Fibroblast of skin of abdomen (primary cell): ENCODE results near the gene C18orf63.
"Not testable (repeated sequence)": the region's sequence is repeated elsewhere in the genome, so short reads cannot be mapped to it uniquely, and the experiment has no call there.

Experiments used
- DNase-seq: peaks from one replicate; pipeline ENCODE4 v3.0.0-alpha.2; 2013

C18orf63 gene

DNA sequence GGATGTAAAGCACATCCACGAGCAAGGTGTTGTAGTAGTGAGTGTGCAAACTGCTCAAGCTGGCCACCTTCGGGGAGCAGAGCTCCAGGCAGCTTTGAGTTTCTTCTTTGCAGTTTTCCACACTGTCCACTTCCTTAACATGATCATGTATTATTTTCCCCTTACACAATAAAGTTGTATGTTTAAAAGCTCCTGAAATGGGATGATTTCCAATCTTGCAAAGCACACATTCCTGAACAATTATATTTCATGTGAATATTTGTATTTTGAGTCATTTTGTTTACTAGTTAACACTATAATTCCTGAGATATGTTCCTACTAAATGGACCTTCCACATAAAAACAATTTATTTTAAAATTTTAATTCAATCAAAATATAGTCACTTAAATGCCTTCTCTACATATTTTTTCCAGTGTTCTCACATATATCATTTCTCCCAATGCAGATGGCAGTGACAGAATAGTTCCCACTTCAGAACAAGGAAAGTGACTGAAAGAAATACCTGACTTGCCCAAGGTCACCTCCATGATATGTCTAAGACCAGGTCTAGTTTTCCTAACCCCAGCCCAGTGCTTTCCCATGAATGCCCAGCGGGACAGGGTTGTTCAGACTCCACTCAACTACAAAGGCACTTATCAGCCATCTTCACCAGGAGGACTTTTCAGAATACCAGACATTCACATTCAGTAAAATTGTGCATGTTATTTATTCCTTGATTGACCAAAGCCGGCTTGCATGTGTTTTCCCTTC is 29.4 kb upstream of the C18orf63 start:
- DNase-seq, result no peak

DNA sequence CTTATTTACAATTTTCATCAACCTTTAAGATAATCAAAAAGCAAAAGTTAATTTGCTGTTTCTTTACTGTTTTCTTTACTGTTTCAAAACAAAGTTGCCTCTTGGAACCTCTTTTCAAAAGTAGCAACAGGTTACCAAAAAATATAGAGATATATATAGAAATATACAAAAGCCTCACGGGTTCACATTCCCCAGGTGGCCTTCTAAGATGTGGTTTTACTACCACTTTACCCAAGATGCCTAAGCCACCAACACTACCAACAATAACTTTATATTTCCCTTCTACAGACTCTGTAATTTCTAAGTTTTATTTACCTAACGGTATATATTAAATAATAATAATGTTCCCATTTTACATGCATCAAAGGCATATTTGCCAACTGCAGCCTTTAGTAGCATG is 28.8 kb upstream of the C18orf63 start:
- no peak for DNase-seq

DNA sequence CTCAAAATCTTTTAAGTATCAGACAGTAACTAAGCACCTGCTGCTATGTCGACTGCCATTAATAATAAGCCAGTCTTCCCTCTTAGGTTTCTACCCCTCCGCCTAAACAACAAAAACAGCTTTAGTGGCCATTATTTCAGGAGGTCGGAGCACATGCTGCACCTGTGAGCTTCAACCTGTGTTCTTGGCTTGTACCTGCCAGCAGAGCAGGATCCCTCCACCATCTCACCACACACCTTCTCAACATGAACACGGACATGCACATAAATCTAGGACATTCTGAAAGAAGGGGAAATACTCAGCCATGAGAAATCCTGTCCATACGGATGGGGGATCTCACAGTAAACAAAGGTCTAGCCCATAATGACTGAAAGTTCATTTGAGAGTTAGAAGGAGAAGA is 27.6 kb upstream of the C18orf63 start:
- DNase-seq, result no peak

DNA sequence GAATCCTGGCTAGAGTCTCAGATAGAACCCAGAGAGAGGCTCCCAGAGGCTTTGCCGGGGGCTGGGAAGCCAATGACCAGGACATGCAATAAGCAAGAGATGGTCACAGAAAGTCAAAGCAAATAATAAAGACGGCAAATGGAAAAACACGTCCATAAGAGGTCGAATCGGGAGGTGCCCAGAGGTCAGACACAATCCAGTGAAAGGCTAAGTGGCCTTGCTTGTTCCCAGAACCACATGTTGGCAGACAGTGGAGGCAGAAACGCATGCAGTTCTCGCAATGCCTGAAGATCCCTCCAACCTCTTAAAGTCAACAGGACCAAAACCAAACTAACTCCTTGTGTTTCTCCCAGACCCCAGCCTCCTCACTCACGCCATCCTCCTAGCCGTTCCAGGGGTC is 26.9 kb upstream of the C18orf63 start:
- no peak for DNase-seq

GRCh38 chr18:74289137-74289536 is 26.5 kb upstream of the C18orf63 start:
- DNase-seq, result no peak

DNA sequence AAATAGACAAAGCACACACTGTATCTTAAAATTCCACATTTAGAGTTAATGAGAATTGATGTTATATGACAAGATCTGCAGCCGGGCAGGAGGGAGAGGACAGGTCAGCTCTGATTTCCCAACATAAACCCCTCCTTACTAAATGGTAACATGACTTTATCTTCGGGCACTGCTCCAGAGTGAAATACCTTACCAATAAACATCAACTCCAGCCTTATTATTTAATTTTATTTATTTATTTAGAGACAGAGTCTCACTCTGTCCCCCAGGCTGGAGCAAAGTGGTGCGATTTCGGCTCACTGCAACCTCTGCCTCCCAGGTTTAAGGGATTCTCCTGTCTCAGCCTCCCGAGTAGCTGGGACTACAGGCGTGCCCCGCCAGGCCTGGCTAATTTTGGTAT is 25.6 kb upstream of the C18orf63 start:
- no peak for DNase-seq

- DNase-seq, result no peak
These were observed 24.7 kb upstream of the C18orf63 start for GRCh38 chr18:74290794-74291471.

- DNase-seq, result no peak
These were observed 24.2 kb upstream of the C18orf63 start for GRCh38 chr18:74291472-74291770.

DNA sequence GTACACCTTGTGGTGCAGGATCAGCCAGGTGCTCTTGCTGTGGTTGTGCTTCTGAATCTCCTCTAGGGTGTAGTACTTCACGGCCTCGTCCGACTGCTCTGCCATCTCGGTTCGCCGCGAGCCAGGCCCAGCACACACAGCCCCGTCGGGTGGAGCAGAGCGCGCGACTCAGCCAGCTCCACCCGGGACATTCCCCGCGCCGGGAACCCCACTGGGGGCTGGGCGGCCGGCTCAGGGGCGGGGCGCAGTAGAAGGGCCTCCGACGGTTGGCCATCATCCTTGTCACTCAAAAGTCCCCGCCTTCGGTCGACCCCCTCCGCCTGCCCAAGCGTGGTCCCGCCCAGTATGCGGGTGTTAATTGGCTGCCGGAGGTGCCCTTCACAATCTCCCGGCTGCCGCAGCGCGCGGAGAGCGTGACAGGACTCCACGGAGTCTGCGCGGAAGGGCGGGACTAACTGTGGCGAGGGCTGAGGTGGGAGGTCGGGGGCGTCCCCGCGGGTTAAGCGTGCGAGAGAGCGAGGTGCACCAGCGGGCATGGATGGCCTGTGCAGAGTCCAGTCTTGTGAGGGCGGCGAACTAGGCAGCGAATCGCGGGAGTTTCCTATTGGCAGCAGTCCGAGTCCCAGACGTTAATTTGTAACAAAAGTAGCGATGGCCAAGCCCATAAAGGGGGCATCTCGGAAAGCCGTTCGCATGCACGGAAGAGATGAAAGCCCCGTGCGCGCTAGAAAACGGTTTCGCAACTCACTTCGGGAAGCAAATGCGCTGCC is 23.7 kb upstream of the C18orf63 start, which contains the start of gene CYB5A:
Gene CYB5A (minus strand): TSS at position 193 of the 770 bp plus-strand sequence. CDS start 88 bp downstream, at position 105.
- DNase-seq, result peak; percentile 96

DNA sequence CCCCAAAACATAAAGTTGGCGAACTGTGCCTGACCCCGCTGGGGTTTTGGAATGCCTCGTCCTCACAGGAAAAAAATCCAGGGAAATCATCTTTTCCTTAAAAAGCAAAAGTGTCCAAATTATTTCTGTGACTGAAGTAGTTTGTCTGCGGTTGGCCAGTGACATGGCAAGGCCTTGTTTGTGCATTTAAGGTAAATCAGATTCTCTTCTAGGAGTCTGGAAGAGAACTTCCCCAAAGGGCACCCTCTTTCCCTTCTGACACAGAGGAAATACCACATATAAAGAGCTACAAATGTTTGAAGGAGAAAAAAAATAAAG is 23.1 kb upstream of the C18orf63 start:
- DNase-seq, result no peak

DNA sequence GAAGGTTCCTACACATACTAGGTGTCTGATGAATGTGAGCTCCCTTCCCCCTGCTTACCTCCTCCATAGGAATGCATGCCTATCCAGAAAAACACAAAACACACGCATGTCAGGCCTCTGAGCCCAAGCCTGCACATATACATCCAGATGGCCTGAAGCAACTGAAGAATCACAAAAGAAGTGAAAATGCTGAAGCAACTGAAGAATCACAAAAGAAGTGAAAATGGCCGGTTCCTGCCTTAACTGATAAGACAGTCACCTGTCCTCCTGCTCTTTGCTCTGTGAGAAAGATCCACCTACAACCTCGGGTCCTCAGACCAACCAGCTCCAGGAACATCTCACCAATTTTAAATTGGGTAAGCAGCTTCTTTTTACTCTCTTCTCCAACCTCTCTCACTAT is 22.7 kb upstream of the C18orf63 start:
- not testable (repeated sequence) for DNase-seq

- no peak for DNase-seq
These were observed 21.1 kb upstream of the C18orf63 start for GRCh38 chr18:74294526-74294925.

DNA sequence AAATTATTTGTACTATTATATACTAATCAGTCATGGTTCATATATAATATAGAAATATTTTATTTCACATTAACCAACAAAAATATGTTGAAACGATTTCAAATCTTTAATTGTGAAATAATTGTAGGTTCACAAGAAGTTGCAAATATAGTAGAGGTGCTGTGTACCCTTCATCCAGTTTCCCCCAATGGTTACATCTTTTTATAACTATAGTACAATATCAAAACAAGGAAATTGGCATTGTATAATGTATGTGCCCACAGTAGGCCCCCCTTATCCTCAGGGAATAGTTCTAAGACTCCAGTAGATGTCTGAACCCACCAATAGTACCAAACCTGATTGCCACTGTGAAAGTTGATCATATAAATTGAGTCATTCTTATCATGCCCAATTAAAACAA is 16.5 kb upstream of the C18orf63 start:
- DNase-seq, result no peak

DNA sequence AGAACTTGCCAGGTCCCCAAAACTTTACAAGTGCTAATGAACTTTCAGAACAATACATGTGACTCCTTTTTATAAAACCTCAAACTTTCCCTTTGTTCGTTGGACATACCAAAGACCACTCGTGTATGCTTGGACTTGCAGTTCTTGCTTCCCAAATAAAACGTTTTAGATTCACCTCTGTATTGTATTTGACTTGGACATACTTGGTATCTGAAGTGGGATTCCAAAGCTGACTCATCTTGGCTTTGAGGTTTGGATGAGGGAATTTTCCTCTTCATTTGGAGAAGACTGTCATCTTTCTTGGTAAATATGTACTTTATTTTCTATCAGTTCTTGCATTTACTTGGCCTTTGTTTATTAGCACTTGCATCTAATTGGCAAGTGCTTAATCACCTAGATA is 15.9 kb upstream of the C18orf63 start:
- DNase-seq, result peak; percentile 27

- DNase-seq, result no peak
These were observed 12.3 kb upstream of the C18orf63 start for GRCh38 chr18:74303306-74303705.

GRCh38 chr18:74303936-74304335 is 11.7 kb upstream of the C18orf63 start:
- DNase-seq, result peak; percentile 16

- DNase-seq, result peak; percentile 35
These were observed 5.2 kb upstream of the C18orf63 start for GRCh38 chr18:74310411-74310810.

DNA sequence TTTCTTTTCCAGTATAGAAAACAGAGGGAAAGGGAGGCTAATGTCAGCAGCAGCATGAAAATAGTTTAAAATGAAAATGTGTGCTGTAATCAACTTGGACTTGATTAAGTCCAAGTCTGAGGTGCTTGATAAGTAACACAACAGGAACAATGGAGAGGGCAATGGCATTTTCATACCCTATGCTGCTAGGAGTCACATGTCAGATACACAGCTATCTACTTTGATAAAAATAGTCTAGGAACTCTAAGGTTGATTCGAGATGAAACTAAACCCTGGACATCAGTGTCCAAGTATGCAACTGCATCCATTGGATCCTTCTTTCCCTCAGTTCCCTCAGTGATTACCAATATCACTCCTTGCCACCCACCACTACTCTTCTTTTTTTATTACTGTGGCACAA is 4.6 kb upstream of the C18orf63 start:
- no peak for DNase-seq

DNA sequence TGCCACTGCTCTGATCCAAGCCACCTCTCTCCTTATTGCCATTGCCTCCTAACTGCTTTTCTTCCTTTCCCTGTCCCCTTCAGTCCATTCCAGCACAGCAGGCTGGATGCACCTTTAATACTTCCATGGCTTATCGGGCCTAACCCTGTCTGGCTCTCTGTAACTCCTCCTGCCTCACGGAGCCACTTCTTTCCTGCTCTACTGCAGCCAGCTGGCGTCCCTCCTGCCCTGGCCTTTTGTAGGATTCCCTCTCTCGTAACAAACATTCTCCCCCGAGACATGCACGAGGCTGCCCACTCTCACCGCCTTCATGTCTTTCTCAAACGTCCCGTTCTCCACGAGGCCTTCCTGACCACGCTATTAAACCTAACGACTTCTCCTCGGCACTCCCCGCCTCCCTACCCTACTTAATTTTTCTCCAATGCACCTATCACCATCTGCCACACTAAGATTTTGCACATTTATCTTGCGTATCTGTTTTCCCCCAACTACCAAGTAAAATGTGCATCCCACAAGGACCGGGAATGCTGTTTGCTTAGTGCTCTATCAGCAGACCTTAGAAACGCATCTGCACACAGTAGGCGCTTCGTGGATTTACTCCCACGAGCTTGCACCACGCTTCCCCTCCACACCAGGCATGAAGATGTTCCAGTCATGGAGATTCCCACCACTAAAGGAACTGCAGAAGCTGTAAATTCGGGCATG is 728 bp upstream of the C18orf63 start:
- no peak for DNase-seq

DNA sequence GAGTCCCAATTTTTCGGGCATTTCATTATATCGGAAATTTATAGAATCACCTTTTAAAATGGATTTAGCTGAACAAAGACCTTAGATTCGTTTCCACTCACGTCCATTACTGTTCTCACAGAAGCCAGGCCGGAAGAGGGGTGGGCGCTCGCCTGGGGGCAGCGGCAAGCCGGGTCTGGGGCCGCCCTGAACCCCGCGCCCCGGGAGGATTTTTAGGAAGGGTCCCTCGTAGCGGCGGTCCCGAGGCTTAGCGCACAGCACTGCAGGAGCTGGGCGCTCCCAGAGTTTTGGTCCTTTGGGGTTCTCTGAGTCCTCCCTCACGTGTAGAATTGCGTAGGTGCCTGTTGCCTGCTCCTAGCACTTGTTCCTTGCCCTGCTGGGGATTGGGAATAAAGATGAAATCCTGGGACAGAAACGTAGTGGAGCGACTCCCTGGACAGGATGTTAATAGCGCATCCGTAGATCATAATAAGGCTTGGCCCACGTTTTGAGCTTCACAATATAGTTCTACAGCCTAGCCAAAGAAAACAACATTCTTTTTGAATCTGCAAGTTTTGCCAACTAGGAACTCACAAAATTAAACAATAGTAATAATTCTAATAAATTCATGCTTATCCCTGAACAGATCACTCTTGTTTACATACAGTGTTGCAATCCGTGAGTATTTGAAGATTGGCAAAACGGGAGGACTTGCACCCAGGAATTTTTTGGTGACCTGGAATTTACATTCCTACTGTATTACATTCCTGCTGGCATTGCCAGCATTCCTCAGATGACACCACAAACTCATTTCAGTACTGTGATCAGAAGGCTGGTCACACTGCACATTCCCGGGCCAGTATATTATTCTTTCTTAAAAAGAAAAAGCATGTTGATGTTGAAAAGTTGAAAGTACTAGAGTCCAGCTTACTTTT is 875 bp downstream of the C18orf63 start:
- peak; percentile 81 for DNase-seq

DNA sequence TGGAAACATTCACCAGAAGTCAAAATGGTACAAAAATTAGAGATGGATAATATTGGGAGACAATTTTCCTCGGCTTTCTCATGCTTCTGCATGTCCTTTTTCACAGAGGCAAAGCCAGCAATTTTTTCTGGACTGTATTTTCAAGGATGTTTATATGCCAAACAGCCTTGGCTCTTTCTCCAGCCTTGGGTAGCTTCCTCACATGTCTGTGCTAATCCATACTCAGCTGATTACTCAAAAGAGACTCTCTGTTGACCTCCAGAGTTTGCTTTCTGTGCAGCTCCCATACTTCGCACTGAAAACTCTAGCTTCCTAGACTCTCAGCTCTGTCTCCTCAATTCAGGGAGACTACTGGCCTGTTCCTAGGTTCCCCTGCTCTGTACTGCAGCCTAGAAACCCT is 10.6 kb downstream of the C18orf63 start:
- no peak for DNase-seq

DNA sequence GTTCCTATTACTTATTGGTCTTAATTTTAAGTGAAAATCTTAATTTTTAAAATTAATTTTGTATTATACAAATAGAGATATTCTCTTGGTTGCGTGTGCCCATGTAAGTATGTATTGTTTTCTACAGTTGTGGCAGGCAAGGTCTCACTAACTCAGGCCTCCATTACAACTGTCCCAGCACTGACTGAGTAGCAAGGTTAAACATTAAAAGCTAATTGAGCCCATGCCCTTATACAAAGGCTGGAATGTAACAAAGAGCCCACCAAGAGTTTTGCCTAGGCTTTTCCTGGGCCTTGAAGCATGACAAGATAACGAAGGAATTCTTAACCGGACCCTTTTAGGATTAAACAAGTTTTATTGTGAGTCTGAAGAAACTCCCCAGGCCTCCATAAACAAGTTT is 11.2 kb downstream of the C18orf63 start:
- not testable (repeated sequence) for DNase-seq
